Psoas muscle (tissue), 8 donors: ENCODE measurements around the gene ATP5F1A. TPM values are rescaled to one million over a fixed set of nuclear protein-coding genes. Genes with fewer than 3 reads are reported as not detected.
"Not testable (repeated sequence)": the region's sequence is repeated elsewhere in the genome, so short reads cannot be mapped to it uniquely, and the experiment has no call there.

Experiments used
- ATAC-seq, 4 donors: fragments of 200-7000 bp; cut with Tn5 transposase; one replicate each; pipeline ENCODE4 v1.9.1; 2020; ENCODE audit warnings: moderate library complexity in 3 of 4, mild to moderate bottlenecking in 2 of 4
- DNase-seq, 2 donors: peaks; one replicate each; pipeline ENCODE4 v3.0.0-alpha.2; 2020
- H3K27ac ChIP-seq: fragments of 200-600 bp; one replicate; pipeline ENCODE4 v1.8.0; 2022
- H3K27me3 ChIP-seq, 3 donors: fragments of 200-600 bp in 1 of 3; one replicate each; pipeline versions ENCODE4 v1.6.1 to v1.8.0; 2013 to 2022; ENCODE audit warnings: low read length in 2 of 3, mild to moderate bottlenecking in 2 of 3, moderate library complexity in 1 of 3; ENCODE audit not compliant: insufficient read depth in 3 of 3
- H3K36me3 ChIP-seq, 2 donors: fragments of 200-600 bp in 1 of 2; one replicate each; pipeline versions ENCODE4 v1.6.1 to v1.8.0; 2013 to 2022; ENCODE audit warnings: low read depth in 1 of 2, mild to moderate bottlenecking in 1 of 2, moderate library complexity in 1 of 2; ENCODE audit not compliant: insufficient read depth in 1 of 2
- H3K4me1 ChIP-seq: fragments of 200-600 bp; one replicate; pipeline ENCODE4 v1.8.0; 2022
- H3K4me3 ChIP-seq: fragments of 200-600 bp; one replicate; pipeline ENCODE4 v1.8.0; 2022; ENCODE audit warnings: mild to moderate bottlenecking
- H3K9me3 ChIP-seq: fragments of 200-600 bp; one replicate; pipeline ENCODE4 v1.8.0; 2022
- WGBS, 3 donors: extraction: QIAGEN DNeasy Blood & Tissue Kit; methylation state at CpG; one replicate each; pipeline versions ENCODE4 v1.1.6 to v1.1.7; 2013; 5-methylcytosine and 5-hydroxymethylcytosine counted together
- intact Hi-C, 2 donors: fragments of 100-400 bp; cut with DNase I; formaldehyde crosslinking; loops; one replicate each; pipeline versions ENCODE4 v1.11.0 to v1.14.2; 2022
- polyA plus RNA-seq, 3 donors: library from polyadenylated mRNA; stranded (reverse); fragments of 200-250 nt; gene quantifications; one replicate each; pipeline ENCODE4 v1.2.3, GENCODE V29; 2013
- total RNA-seq, 4 donors: library from RNA; stranded (reverse); fragmentation: NEBNext Ultra II Directional in 2 of 4; extraction: Animal tissue kit (Norgen Biotek cat#: 25700) in 2 of 4; gene quantifications; one replicate each; pipeline versions ENCODE4 v1.2.1 to v1.2.4, GENCODE V29; 2021 to 2023
- TF ChIP-seq, protein P1 (sequence below): fragments of 200-600 bp; IDR thresholded peaks from one replicate; pipeline ENCODE4 v1.8.0; 2022; ENCODE audit warnings: antibody characterized with exemption
- donor health status: healthy with polysubstance abuse.
- donor health status: DM: no; HTN: no; CAD: no; lungs with moderate emphysema.
- donor health status: Bipolar disorder and iron deficiency.
- donor health status: healthy.
- donor health status: DM: yes; HTN: yes; CAD: no.
- donor health status: DM: no; HTN: no; CAD: no.
- donor health status: DM: no; HTN: no; CAD: no.
- donor health status: DM: yes; HTN: yes; CAD: no.

The ATP5F1A gene
- total and polyA plus RNA-seq, 7 donors: 654 to 1,102 (median 823) TPM

DNA sequence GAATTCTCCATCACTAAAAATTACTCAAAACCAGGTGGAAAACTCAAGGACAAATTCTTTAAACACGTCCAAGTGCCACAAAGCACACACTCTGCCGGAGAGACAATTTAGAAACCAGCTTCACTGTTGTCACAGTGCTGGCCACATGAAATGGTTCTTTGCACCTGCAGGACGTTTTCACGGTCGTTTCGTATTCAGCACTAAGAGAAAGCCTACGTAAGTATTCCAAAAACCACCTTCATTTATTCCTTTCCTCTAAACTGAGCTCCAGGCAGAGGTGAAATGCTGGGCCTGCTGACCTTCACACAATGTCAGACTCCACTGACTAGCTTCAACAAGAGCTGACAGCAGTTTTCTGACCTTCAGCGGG lies 680 bp downstream of the ATP5F1A start:
- peak in 3 of 4 donors; percentile 5 to 30 (median 6) for ATAC-seq
- peak overlapping the region; percentile 91 for H3K27ac ChIP-seq
- peak overlapping the region; percentile 90 for H3K4me3 ChIP-seq
- WGBS, 3 donors: 0 to 1% (median 1%) methylated on average over 8 of the region's 8 CpGs
- H3K4me1 ChIP-seq: peaks cover 38% of the 10 kb centered on the region
- DNase-seq: no peak
- no peaks in the 10 kb centered on the region for H3K9me3 ChIP-seq
- intact Hi-C loops: no loop called here
- TF ChIP-seq, protein P1, sequence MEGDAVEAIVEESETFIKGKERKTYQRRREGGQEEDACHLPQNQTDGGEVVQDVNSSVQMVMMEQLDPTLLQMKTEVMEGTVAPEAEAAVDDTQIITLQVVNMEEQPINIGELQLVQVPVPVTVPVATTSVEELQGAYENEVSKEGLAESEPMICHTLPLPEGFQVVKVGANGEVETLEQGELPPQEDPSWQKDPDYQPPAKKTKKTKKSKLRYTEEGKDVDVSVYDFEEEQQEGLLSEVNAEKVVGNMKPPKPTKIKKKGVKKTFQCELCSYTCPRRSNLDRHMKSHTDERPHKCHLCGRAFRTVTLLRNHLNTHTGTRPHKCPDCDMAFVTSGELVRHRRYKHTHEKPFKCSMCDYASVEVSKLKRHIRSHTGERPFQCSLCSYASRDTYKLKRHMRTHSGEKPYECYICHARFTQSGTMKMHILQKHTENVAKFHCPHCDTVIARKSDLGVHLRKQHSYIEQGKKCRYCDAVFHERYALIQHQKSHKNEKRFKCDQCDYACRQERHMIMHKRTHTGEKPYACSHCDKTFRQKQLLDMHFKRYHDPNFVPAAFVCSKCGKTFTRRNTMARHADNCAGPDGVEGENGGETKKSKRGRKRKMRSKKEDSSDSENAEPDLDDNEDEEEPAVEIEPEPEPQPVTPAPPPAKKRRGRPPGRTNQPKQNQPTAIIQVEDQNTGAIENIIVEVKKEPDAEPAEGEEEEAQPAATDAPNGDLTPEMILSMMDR: no peak
- peaks cover 0 to 26% of the 10 kb centered on the region in 2 donors for H3K36me3 ChIP-seq
- no peaks in the 10 kb centered on the region for H3K27me3 ChIP-seq

DNA sequence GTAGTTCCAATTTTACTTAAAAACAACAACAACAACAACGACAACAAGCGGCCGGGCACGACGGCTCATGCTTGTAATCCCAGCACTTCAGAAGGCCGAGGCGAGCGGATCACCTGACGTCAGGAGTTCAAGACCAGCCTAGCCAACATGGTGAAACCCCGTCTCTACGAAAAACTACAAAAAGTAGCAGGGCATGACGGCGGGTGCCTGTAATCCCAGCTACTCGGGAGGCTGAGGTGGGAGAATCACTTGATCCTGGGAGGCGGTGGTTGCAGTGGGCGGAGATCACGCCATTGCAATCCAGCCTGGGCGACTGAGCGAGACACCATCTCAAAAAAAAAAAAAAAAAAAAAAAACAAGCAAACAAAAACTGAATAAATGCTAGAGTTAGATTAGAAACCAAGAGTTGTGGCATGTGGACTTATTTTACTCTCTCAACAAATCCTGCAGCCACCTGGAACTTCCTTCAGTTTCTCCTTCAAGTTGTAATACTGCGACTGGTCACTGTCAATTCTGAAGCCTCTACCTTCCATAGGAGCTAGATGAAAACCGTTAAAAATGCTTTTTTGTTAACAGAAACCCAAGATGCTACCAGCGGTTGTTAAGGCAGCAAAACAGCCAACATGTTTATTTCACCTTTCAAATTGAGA lies 1.3 kb downstream of the ATP5F1A start:
- TF ChIP-seq, protein P1: no peak
- 18 to 27% (median 20%) methylated on average over 22 of the region's 22 CpGs for WGBS, 3 donors
- Histone ChIP-seq H3K9me3 (no peaks in the 10 kb centered on the region), H3K27me3 (no peaks in the 10 kb centered on the region), H3K4me1 (peaks cover 44% of the 10 kb centered on the region), H3K4me3 (peak overlapping the region; percentile 90), H3K27ac (peak overlapping the region; percentile 91), H3K36me3 (peaks cover 0 to 32% of the 10 kb centered on the region in 2 donors)
- DNase-seq (no peak), ATAC-seq (peak in 1 of 4 donors; percentile 41)
- intact Hi-C loops: no loop called here

DNA sequence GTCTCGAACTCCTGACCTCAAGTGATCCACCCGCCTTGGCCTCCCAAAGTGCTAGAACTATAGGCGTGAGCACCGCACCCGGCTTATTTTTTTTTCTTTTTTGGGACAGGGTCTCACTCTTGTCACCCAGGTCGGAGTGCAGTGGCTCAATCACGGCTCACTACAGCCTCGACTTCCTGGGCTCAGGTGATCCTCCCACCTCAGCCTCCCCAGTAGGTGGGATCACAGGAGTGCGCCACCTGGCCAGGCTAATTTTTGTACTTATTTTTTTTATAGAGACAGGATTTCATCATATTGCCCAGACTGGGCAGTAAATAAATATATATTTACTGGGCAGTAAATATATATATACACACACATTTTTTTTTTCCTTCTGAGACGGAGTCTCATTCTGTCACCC lies 2.6 kb downstream of the ATP5F1A start:
- intact Hi-C loops: no loop called here
- H3K4me3 ChIP-seq: peak overlapping the region; percentile 90
- TF ChIP-seq, protein P1: no peak
- WGBS, 3 donors: 78 to 91% (median 83%) methylated on average over 10 of the region's 10 CpGs
- H3K9me3 ChIP-seq: no peaks in the 10 kb centered on the region
- no peak for DNase-seq
- peaks cover 55% of the 10 kb centered on the region for H3K4me1 ChIP-seq
- ATAC-seq: no peak
- peaks cover 4 to 45% of the 10 kb centered on the region in 2 donors for H3K36me3 ChIP-seq
- H3K27me3 ChIP-seq: no peaks in the 10 kb centered on the region
- H3K27ac ChIP-seq: peak overlapping the region; percentile 91

DNA sequence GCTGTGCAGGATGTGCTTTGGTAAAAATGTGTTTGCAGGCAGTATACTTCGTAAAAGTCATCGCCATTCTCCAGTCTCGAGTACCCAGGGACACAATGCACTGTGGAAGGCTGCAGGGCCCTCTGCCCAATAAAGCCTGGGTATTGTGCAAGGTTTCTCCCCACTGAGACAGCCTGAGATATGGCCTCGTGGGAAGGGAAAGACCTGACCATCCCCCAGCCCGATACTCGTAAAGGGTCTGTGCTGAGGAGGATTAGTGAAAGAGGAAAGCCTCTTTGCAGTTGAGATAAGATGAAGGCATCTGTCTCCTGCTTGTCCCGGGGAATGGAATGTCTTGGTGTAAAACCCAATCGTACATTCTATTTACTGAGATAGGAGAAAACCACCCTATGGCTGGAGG lies 9.6 kb downstream of the ATP5F1A start:
- H3K27ac ChIP-seq, H3K27me3 ChIP-seq, ATAC-seq, H3K9me3 ChIP-seq, DNase-seq, H3K4me3 ChIP-seq, intact Hi-C loops: not testable (repeated sequence)
- WGBS, 3 donors: 73 to 88% (median 82%) methylated on average over 8 of the region's 8 CpGs
- Histone ChIP-seq H3K36me3 (peaks cover 19 to 100% of the 10 kb centered on the region in 2 donors), H3K4me1 (peaks cover 25% of the 10 kb centered on the region)

DNA sequence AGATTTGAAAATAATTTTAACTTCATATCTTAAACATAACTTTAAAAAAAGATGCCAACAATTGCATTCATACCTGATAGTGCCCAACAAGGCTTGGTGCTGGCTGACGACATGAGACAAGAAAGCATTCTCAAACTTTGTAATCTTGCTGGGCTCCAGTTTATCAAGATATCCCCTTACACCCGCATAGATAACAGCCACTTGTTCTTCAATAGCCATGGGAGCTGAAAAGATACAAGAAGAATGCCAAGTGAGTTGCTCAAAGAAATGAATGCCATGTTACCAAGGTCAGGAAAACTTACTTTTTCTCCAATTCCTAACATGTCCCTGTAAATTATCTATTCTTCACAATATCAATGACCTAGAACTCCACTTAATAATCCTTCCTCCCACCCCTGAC lies 13.7 kb downstream of the ATP5F1A start:
- intact Hi-C loops: no loop called here
- 59 to 82% (median 65%) methylated on average over 2 of the region's 2 CpGs for WGBS, 3 donors
- no peak for ATAC-seq
- Histone ChIP-seq H3K27ac (peak overlapping the region; percentile 10), H3K36me3 (peaks cover 21 to 100% of the 10 kb centered on the region in 2 donors), H3K27me3 (no peaks in the 10 kb centered on the region), H3K9me3 (no peaks in the 10 kb centered on the region), H3K4me3 (no peak overlapping the region), H3K4me1 (no peaks in the 10 kb centered on the region)
- TF ChIP-seq, protein P1: no peak
- DNase-seq: no peak
